K562 (cell line): Measurements from ENCODE around the gene SLC35B1. TPM values are rescaled to one million over a fixed set of nuclear protein-coding genes. Genes with fewer than 3 reads are reported as not detected.
A peak's percentile ranks its signal among the peaks of the same experiment; 100 is the strongest.

Source experiments
- EHMT2 ChIP-seq: fragments of 450-650 bp; IDR thresholded peaks from 2 replicates; pipeline ENCODE4 v1.6.1; 2018; ENCODE audit warnings: antibody characterized with exemption
- EZH2 ChIP-seq: IDR thresholded peaks from 2 replicates; pipeline ENCODE4 v1.6.1; 2012; ENCODE audit warnings: low read depth, mild to moderate bottlenecking, inconsistent platforms, low read length, borderline replicate concordance
- JUNB ChIP-seq: fragments of 450-650 bp; formaldehyde crosslinking; conservative IDR thresholded peaks from 2 replicates; pipeline ENCODE4 v1.4.0; 2020; ENCODE audit warnings: mild to moderate bottlenecking
- MAFK ChIP-seq: IDR thresholded peaks from 2 replicates; pipeline ENCODE4 v1.6.1; 2011; ENCODE audit warnings: low read length, improper control_type of control experiment
- MTA1 ChIP-seq: fragments of 450-650 bp; IDR thresholded peaks from 2 replicates; pipeline ENCODE4 v1.6.1; 2017; ENCODE audit warnings: borderline replicate concordance
- MXI1 ChIP-seq: IDR thresholded peaks from 2 replicates; pipeline ENCODE4 v1.6.1; 2011; ENCODE audit warnings: low read depth, mild to moderate bottlenecking, improper control_type of control experiment, low read length
- NFE2 ChIP-seq: IDR thresholded peaks from 2 replicates; pipeline ENCODE4 v1.6.1; 2014; ENCODE audit warnings: antibody characterized with exemption, low read depth
- POLR2A ChIP-seq: fragments of 450-650 bp; conservative IDR thresholded peaks from 2 replicates; pipeline ENCODE4 v1.6.1; 2016
- POLR3A ChIP-seq: IDR thresholded peaks from 2 replicates; pipeline ENCODE4 v1.6.1; 2011; ENCODE audit warnings: borderline replicate concordance, mild to moderate bottlenecking, moderate library complexity; ENCODE audit not compliant: insufficient read length, insufficient read depth; ENCODE audit errors: extremely low read depth
- SIX5 ChIP-seq, 2 experiments: IDR thresholded peaks; 2 replicates each; pipeline ENCODE4 v1.6.1; 2011; ENCODE audit warnings: low read length in 2 of 2, borderline replicate concordance in 1 of 2, low read depth in 1 of 2, mild to moderate bottlenecking in 1 of 2, moderate library complexity in 1 of 2; ENCODE audit not compliant: insufficient read depth in 1 of 2
- SRSF7 ChIP-seq: fragments of 200-400 bp; formaldehyde crosslinking; optimal IDR thresholded peaks from 2 replicates; pipeline ENCODE3; 2017; ENCODE audit warnings: mild to moderate bottlenecking, low read depth, low read length
- TAF15 ChIP-seq: fragments of 200-400 bp; formaldehyde crosslinking; IDR thresholded peaks from 2 replicates; pipeline ENCODE4 v1.6.1; 2017; ENCODE audit warnings: mild to moderate bottlenecking, low read depth, low read length, moderate library complexity
- TRIM24 ChIP-seq, 2 experiments: fragments of 450-650 bp; IDR thresholded peaks; 2 replicates each; pipeline ENCODE4 v1.6.1; 2016
- ZNF174 ChIP-seq: fragments of 250-450 bp; sonication (Bioruptor Pico); IDR thresholded peaks from 2 replicates; pipeline ENCODE4 v1.4.0; 2020; ENCODE audit warnings: mild to moderate bottlenecking
- ZNF274 ChIP-seq: IDR thresholded peaks from 2 replicates; pipeline ENCODE4 v1.6.1; 2011; ENCODE audit warnings: low read depth, mild to moderate bottlenecking, low read length, moderate library complexity, borderline replicate concordance
- ZNF764 ChIP-seq: fragments of 250-450 bp; sonication (Bioruptor Pico); IDR thresholded peaks from 2 replicates; pipeline ENCODE4 v1.4.0; 2020; ENCODE audit warnings: low read depth, mild to moderate bottlenecking, moderate library complexity
- polyA plus RNA-seq, 8 experiments: library from polyadenylated mRNA; depleted of rRNA in 4 of 8; stranded (reverse) in 5 of 8; unstranded in 3 of 8; fragments of >200 nt; fragmentation: Nextera tagmentation in 2 of 8; fragmentation: Illumina TruSeq in 1 of 8; extraction: Ambion mirVana in 2 of 8; extraction: Trizol in 1 of 8; gene quantifications; 2 replicates each; pipeline versions ENCODE4 v1.2.1 to v1.2.3, GENCODE V29; 2011 to 2014; ENCODE audit warnings: inconsistent platforms in 1 of 8, missing spikeins in 1 of 8
- total RNA-seq, 7 experiments: library from RNA; depleted of rRNA in 6 of 7; stranded (reverse); fragments of >200 nt in 6 of 7; fragmentation: Illumina TruSeq in 2 of 7; extraction: Trizol in 2 of 7; gene quantifications; 2 replicates each; pipeline versions ENCODE4 v1.2.1 to v1.2.3, GENCODE V29; 2011 to 2021; ENCODE audit warnings: low replicate concordance in 1 of 7
- TF ChIP-seq, protein P1 (sequence below): sonication (generic); formaldehyde crosslinking; IDR thresholded peaks from 2 replicates; pipeline ENCODE4 v1.8.1; 2023; ENCODE audit warnings: mild to moderate bottlenecking, missing genetic modification reagents
- TF ChIP-seq, protein P2 (sequence below): fragments of 450-650 bp; IDR thresholded peaks from 2 replicates; pipeline ENCODE4 v1.7.1; 2018; ENCODE audit warnings: mild to moderate bottlenecking, low read depth; ENCODE audit not compliant: partially characterized antibody
- TF ChIP-seq, protein P3 (sequence below): fragments of 450-650 bp; formaldehyde crosslinking; IDR thresholded peaks from 2 replicates; pipeline ENCODE4 v1.4.0; 2020; ENCODE audit warnings: mild to moderate bottlenecking
- TF ChIP-seq, protein P4 (sequence below), 2 experiments: fragments of 450-650 bp in 1 of 2; sonication (generic) in 1 of 2; formaldehyde crosslinking in 1 of 2; IDR thresholded peaks in 1 of 2; conservative IDR thresholded peaks in 1 of 2; 2 replicates each; pipeline versions ENCODE4 v1.6.1 to v1.8.1; 2016 to 2023; ENCODE audit warnings: mild to moderate bottlenecking in 2 of 2, moderate library complexity in 2 of 2, inconsistent platforms in 1 of 2, missing genetic modification reagents in 1 of 2

Gene SLC35B1
- total and polyA plus RNA-seq, 9 of the 15 experiments (the other 6 are each of a cell fraction or from before 2014, with no cell fraction given), result 51.4 to 87.9 (median 66.3) TPM

DNA sequence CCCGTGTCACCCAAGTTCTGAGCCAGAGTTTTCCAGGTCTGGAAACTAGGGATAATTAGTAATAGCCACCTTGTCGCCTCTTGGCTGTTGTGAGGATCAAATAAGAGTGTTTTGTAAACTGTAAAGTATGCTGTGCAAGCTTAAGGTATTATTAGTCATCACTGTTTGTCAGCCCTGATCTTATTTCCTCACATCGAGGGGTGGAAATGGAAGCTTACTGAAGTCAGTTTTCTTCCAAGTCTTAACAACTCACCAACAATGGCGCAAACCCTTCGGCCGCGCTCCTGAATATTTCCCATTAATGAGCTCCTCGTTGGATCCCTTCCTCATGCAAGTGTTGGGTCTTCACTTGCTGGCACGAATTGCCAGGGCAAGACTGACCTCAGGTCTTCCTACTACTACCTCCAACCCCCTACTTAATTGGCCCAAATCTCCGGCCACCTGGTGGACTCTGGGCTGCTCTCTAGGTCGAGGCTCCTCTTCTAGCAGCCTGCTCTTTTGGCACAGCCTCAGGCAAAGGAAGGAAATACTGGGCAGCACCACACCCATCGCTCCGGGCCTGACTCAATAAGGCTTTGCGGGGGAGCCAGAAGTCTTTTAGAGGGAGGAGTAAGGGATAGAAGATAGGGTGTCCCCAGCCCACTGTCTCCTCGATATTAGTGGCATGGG lies 885 bp upstream of the SLC35B1 start (continued):
- TF ChIP-seq MXI1 (no peak), ZNF174 (CRISPR knock-in tag) (no peak), MAFK (no peak), POLR3A (no peak), POLR2A (no peak), ZNF274 (no peak), JUNB (CRISPR knock-in tag) (no peak), EHMT2 (no peak), SRSF7 (no peak), TAF15 (no peak), EZH2 (no peak), TRIM24 (IDR thresholded peaks at IDR 0.05) (no peak), NFE2 (no peak), MTA1 (no peak), ZNF764 (CRISPR knock-in tag) (no peak), SIX5 (IDR thresholded peaks at IDR 0.05; ENCODE audit: borderline replicate concordance in 1 of 2, insufficient read depth in 1 of 2, low read depth in 1 of 2, low read length in 2 of 2) (no peak)
- TF ChIP-seq, protein P1, sequence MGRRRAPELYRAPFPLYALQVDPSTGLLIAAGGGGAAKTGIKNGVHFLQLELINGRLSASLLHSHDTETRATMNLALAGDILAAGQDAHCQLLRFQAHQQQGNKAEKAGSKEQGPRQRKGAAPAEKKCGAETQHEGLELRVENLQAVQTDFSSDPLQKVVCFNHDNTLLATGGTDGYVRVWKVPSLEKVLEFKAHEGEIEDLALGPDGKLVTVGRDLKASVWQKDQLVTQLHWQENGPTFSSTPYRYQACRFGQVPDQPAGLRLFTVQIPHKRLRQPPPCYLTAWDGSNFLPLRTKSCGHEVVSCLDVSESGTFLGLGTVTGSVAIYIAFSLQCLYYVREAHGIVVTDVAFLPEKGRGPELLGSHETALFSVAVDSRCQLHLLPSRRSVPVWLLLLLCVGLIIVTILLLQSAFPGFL (CRISPR knock-in tag), result peak; percentile 38; the same call in 1 of the 2 replicates
- TF ChIP-seq, protein P2, sequence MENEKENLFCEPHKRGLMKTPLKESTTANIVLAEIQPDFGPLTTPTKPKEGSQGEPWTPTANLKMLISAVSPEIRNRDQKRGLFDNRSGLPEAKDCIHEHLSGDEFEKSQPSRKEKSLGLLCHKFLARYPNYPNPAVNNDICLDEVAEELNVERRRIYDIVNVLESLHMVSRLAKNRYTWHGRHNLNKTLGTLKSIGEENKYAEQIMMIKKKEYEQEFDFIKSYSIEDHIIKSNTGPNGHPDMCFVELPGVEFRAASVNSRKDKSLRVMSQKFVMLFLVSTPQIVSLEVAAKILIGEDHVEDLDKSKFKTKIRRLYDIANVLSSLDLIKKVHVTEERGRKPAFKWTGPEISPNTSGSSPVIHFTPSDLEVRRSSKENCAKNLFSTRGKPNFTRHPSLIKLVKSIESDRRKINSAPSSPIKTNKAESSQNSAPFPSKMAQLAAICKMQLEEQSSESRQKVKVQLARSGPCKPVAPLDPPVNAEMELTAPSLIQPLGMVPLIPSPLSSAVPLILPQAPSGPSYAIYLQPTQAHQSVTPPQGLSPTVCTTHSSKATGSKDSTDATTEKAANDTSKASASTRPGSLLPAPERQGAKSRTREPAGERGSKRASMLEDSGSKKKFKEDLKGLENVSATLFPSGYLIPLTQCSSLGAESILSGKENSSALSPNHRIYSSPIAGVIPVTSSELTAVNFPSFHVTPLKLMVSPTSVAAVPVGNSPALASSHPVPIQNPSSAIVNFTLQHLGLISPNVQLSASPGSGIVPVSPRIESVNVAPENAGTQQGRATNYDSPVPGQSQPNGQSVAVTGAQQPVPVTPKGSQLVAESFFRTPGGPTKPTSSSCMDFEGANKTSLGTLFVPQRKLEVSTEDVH, result no peak
- TF ChIP-seq, protein P3, sequence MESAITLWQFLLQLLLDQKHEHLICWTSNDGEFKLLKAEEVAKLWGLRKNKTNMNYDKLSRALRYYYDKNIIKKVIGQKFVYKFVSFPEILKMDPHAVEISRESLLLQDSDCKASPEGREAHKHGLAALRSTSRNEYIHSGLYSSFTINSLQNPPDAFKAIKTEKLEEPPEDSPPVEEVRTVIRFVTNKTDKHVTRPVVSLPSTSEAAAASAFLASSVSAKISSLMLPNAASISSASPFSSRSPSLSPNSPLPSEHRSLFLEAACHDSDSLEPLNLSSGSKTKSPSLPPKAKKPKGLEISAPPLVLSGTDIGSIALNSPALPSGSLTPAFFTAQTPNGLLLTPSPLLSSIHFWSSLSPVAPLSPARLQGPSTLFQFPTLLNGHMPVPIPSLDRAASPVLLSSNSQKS, result no peak
- TF ChIP-seq, protein P4, sequence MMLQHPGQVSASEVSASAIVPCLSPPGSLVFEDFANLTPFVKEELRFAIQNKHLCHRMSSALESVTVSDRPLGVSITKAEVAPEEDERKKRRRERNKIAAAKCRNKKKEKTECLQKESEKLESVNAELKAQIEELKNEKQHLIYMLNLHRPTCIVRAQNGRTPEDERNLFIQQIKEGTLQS (IDR thresholded peaks at IDR 0.05), result peak; percentile 30; the same call in 1 of the 2 replicates
- TF ChIP-seq, protein P4 (CRISPR knock-in tag; conservative IDR thresholded peaks at IDR 0.05), result no peak
